GM19324 (cell line): ENCODE measurements around the gene KCTD10.

ENCODE experiments used
- ATAC-seq: cut with Tn5 transposase; IDR thresholded peaks from one replicate; pipeline ENCODE4 v1.9.1; 2021; ENCODE audit warnings: mild to moderate bottlenecking, moderate library complexity; ENCODE audit not compliant: unreplicated experiment, low FRiP score

KCTD10 gene

DNA sequence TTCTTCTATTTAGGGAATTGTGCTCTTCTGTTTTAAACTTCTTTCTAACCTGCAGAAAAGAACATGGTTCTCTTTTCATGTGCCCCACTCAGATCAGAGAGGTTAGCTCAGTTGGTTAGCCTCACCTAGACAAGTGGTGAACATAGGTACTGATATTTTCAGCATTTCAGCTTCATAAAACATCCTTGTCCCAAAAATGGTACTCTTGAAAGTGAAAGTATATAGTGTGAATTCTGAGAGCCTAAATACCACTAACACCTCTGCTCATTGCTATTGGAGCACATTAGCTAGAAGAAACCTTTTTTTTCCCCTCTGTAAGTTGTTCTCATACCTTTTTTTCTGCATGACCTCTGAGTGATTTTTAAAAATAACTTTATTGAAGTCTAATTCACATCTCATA is 17.9 kb upstream of the KCTD10 start:
- no peak for ATAC-seq

DNA sequence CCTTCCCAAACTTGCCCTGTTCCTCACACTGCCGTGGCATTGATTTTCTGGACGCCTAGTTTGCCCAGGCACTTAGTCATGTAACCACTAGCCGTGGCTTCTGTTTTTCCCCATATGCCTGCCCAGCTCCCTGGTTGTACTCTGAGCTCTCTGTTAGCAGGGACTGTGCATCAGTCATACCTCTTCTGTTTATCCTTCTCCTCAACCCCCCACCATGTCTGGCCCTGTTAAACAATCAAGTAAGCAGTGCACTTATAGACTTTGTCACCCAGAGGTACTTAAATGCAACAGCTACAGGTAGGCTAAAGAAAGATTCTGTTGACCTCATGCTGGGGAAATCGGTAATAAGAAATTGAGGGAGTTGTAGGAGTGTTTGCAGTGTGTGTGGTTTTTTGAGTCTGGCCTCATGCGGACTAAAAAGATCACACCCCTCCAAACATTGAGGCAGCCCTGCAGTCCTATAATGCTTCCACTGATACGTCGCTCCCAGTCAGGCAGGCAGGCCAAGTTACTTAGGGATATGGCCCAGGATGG is 17.3 kb upstream of the KCTD10 start:
- no peak for ATAC-seq

DNA sequence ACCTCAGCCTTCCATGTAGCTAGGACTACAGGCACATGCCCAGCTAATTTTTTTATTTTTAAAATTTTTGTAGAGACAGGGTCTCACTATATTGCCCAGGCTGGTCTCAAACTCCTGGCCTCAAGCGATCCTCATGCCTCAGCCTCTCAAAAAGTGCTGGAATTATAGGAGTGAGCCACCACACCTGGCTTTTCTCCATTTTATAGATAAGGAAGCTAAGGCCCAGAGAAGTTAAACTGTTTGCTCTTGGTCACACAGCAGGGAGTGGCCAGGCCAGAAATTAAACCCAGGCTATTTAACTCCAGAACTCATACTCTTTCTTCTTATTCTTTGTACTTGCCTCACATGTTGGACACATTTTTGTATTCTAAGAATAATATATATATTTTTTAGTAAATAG is 16.8 kb upstream of the KCTD10 start:
- ATAC-seq: no peak

DNA sequence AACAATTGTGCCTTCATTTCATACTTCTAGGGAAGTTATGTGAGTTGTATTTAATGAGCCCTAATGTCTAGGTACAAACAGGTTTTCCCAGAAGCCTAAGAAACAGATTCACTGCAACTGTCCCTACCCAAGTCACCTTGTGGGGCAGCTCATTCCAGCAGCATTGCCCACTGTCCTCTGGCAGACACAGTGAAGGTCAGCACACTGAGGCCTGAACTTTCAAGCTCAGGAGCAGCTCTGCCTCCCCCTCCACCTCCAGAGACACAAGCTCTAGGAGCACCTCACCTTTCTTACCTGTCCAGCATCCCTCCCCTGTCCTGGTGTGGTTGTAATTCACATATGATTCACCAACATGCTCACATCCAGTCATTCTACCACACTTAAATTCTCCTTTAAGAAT is 16.0 kb upstream of the KCTD10 start:
- no peak for ATAC-seq

DNA sequence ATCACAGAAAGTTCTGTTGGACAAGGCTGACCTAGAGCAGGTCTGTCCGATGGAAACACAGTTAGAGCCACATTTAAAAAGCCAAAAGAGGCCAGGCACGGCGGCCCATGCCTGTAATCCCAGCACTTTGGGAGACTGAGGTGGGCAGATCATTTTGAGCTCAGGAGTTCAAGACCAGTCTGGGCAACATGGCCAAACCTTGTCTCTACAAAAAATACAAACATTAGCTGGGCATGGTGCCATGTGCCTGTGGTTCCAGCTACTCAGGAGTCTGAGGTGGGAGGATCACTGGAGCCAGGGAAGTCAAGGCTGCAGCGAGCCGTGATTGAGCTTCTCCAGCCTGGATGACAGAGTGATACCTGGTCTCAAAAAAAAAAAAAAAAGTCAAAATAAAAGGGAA is 15.3 kb upstream of the KCTD10 start:
- ATAC-seq: no peak

DNA sequence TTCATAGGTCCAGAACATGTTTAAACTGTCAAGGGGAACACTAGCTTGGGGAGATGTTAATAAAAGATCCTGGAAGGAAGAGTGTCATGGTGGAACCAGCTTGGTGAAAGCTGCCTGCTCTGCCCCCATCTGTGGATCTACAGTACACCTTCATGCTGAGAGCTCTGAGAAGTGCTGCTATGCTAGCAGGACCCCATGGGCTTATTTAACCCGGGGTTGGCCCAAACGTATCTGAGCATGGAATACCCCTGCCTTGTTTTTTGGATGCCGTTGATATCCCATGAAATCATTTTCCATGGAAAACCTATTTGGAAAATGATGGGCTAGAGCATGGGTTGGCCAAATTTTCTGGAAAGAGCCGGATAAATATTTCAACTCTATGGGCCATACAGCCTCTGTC is 14.6 kb upstream of the KCTD10 start:
- no peak for ATAC-seq

DNA sequence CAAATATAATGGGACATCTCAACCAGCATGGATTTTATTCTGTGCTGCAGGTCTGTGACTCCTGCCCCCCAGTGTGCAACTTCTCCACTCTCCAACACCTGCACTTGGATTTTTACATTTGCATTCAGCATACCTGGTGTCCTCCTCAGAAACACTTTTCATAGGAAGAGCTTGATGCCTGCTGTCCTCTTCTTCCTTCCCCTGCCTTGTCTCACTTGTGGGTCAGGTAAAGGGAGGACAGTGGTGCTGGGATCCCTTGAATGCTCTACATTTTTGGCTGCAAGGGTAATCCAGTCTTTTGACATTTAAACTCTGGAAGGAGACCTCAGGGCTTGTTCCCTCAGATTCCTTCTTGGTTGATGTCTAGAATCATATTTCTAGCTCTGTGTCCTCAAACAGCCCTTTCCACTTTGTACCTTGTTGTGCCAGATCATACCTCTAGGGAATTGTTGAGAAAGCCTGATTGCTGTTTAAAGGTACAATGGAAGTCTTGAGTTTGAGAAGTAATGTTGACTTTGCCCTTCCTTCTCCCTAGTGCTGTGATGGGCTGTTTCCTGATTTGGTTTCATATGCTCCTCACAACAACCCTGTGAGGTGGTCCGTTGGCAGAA is 13.0 kb upstream of the KCTD10 start:
- ATAC-seq: no peak

DNA sequence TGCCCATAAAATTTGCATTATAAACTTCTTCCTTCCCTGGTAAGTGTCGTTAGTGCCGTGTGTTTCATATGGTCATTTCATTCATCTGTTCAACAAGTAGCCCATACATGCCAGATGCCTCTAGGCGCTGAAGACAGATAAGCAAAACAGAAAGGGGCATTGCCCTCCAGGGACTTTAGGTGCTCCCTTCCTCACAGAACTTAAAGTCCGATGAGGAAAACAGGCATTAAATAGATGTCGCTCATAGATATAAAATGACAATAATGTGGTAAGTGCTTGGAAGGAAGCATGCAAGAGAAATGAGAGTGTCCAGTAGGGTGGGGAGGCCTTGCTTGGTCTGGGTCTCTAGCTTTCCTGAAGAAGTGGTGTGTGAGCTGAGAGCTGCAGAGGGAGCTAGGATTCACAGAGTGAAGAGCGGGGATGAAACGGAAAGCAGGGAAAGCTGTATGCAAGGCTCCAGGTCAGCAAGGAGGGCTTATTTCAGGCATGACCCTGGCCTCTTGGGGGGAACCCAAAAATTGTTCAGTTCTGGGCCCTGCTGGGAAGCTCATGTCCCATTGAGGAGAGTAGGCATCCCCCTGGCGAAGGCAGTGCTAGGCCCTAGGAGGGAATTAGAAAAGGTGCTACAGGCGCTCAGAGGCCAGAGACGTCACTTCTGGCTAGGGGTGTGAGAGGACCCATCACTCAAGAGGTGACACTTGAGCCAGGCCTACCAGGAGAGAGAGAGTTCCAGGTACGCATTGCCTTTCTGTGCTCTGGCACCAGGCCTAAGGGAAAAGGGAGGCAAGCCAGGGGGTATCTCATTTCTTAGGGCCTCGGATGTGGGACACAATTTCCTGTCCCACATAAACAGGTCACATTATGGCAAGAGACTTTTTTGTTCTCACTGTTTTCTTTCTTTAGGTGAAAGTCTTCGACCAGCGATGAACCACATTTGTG is 12.2 kb upstream of the KCTD10 start:
- ATAC-seq: no peak

DNA sequence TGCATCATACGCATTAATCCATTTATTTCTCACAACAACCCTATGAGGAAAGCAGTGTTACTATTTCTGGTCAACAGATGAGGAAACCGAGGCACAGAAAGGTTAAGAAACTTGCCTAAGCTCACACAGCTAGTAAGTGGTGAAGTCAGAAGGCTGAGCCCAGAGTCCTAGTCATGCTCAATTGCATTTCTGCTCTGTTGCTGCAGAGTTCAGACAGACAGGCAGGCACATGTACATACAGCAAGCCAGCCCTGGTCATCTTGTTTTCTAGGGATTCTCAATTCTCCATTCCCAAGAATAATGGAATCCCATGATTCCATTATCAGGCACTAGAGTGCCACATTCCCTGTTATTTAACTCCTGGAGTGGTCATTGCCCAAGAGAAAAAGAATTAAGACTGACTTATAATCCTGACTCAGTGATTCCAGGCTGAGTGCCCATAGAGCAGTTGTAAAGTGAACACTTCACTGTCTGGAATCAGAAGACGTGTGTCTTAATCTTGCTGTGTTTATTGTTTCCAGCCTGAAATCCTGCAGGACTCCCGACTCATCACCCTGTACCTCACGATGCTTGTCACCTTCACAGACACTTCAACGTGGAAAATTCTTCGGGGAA is 11.1 kb upstream of the KCTD10 start:
- no peak for ATAC-seq

DNA sequence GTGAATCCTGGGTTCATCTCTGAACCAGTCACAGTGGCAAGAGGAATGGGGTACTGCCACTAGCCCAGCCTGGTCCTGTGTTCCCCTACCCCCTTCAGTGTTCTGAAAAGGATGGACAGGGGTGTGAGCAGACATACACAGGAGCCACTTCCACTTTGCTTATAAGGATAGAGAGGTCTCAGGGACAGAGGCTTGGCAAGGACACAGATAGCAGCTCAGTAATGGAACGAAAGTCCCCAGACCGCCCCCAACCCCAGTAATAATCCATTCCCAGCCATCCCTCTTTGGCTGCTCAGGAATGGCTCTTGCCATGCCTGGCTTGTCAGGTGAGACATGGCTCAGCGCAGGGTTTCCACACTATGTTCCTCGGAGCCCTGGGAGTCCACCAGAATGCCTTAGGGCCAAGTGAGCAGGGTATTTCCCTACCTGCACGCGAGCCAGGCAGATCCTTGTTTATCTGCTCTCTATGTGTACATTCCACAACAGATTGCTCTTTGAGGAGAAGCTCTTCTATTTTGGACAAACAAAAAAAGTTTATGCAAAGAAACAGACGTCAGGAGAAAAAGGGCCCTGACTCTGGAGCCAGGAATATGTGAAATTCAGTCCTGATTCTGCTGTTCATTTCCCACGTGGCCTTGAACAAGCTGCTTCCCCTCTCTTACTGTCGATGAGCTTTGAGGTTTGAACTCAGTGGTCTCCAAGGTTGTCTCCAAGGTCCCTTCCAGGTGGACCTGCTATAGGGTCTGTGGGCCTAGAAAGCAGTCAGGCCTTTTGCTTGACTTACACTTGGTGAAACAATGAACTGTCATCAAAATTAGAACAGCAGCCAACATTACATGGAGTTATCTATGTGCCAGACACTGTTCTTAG is 10.3 kb upstream of the KCTD10 start:
- no peak for ATAC-seq

DNA sequence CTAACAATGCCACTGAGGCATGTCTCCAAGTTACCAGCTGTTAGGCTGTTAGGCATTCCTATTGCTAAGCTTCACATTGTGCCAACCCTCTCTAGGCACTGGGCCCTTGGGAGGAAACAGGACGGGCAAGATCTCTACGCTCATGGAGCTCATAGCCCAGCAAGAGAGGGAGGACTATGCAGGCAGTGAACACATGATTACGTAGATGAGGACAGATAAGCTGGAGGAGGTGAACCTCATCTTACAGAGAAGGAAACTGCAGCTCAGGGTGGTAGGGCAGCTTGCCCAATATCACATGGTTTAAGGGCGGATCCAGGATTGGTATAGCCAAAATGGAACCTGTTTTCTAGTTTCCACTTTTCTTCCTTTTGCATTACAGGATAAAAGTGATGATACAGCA is 8.1 kb upstream of the KCTD10 start:
- ATAC-seq: no peak

DNA sequence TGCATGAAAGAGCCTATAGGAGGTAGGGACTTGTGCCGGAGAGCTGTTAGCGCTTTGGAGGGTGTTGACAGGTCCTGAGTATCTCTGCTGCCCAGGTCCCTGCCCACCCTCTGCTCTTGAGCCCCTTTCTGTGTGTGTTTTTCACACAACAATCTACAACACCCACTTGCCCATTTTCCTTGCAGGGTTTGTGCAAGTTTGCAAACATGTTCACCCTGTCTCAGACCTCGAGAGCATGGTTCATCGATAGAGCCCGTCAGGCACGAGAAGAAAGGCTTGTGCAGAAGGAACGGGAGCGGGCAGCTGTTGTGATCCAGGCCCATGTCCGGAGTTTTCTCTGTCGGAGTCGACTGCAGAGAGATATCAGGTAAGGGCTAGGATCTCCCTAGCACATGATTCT is 6.2 kb upstream of the KCTD10 start:
- ATAC-seq: no peak

DNA sequence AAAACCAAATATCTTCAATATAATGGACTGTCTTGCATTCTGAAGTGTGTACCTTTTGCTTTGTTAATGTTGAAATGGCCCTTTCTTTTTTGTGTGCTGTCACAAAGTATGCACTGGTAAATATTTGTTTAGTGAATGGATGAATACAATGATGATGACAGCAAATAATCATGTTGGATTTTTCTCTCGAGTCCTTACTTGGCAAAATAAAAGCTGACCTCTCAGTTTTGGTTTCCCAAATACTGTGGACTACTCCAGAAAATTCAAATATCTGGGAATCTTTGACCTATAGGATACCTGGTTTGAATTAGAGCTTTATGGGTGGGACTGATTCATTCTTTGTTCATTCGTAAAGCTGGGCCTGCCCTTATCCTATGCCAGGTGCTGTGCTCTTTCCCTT is 5.8 kb upstream of the KCTD10 start:
- no peak for ATAC-seq

DNA sequence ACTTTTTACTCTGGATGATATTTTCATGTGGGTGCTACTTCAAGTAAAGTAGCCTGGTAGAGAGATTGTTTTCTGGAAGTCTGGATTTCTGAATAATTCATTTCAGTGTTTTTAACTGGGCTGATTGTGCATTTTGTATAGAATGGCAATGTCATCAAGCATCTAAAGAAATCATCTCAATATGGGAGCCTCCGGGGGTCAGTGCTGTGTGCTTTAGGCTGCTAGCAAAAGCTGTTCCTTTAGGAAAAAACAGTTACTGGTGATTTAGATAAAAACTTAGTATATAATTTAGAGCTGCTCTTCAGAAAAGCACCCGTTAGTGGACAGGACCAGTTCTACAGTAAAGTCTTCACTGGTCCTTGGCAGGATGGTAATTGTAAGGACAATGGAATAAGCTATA is 5.4 kb upstream of the KCTD10 start:
- ATAC-seq: no peak

DNA sequence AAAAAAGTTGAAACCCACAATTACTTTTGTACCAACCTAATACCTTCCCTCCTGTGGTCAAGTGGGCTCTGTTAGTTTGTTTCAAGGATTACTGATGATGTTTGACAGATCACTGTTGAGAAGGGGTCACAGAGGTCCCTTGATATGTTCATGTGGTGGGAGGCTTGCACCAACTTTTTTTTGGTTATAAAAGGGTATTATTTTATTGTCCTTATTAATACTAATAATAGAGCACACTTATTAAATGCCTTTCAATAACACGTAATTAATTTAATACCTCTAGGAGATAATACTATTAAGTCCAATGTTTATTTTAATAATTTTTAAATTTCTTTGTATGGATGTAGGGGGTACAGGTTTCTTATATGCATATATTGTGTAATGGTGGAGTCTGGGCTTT is 4.8 kb upstream of the KCTD10 start:
- ATAC-seq: no peak

DNA sequence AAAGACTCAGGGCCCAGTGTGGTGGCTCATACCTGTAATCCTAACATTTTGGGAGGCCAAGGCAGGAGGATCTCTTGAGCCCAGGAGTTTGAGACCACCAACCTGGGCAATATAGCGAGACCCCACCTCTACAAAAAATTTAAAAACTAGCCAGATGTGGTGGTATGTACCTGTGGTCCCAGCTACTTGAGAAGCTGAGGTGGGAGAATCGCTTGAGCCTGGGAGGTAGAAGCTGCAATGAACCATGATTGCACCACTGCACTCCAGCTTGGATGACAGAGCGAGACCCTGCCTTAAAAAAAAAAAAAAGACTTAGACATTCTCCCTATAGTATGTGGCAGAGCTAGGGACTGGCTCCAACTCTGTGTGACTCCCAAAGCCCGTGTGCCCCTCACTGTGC is 3.3 kb upstream of the KCTD10 start:
- ATAC-seq: no peak

DNA sequence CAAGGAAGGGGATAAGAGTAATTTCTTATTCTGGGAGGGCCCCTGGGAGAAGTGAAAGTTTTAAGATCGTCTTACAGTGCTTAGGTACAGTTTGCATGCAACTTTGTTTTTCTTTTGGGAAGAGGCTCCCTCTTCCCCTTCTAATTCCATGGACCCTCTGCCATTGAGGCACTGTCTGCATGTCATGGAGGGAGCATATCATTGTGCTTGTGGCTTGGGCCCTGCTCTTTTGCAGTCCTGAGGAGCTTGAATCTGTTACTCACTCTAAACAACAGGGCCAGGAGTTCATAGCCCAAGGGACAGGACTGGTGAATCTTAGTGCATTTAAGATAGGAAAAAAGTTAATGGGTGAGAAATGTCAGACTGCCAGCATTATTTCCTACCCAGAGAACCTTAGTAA is 2.7 kb upstream of the KCTD10 start:
- ATAC-seq: no peak

DNA sequence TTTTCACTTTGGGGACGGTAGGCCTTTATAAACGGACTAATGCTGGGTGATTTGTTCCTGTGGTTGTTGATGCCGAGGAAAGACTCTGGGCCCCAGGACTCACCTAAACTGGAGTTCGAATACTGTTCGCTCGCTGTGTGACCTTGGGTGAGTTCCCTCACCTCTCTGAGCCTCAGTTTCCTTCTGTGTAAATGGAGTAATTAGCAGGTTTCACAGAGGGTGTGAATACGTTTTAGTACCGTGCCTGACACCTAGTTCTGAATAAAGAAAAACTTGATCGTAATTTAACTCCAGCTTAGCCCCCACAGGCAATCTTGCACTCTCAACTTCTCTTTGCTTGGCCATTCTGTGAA is 839 bp upstream of the KCTD10 start:
- no peak for ATAC-seq

DNA sequence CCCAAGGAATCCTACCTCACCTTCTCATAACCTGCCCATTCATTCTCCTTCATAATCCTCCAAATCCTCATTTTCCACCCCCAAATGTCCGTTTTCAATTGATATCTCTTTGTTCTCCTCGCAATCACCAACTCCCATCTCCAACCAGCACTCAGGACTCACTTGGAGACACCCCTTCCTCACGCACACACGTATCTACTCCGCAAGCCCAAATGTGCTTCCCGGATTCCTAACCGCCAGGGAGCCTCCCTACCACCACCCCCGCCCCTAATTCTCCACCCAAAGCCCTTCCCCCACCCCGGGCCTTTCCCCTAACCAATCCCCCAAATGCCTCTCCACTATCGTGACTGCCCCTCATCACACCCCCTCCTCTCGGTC is 304 bp downstream of the KCTD10 start:
- no peak for ATAC-seq

DNA sequence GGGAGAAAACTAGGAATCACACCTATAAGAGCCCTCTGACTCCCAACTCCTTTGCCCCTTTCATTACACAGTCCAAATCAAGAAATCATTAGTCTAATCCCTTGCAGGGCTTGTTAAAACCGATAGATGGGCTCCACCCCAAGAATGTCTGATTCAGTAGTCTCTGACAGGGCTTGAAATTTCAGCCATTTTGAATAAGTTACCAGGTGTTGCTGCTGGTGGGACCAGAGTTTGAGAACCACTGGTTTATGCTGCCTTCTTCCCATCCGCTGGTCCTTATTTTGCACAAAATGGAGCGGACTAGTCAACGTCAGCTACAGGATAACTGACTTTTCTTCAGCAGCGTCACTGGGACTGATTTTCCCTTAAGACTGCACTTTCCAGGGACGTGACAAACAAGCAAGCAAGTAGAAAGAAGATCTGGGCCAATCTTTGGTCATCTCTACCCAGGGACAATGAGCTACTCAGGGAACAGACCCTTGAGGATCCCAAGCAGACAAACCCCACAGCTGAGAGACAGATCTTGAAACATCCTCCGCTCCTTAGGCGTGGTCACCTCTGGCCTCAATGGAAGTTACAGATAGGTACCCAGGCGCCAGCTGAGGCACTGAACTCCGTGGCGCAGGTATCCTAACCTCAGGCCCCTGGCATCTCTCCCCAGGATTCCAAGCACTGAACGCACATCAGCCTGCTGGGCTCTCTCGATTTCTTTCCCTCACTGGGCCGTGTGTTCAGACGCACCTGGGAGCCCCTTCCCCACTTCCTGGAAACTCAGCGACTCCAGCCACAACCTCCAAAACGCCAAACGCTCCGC is 900 bp downstream of the KCTD10 start:
- ATAC-seq: no peak
